Transverse colon (tissue), 4 donors: ENCODE results near the gene AHCY.

ENCODE experiments used
- POLR2AphosphoS5 ChIP-seq, 3 donors: sonication (generic); formaldehyde crosslinking; IDR thresholded peaks; one replicate each; pipeline ENCODE4 v1.6.1; 2016; ENCODE audit warnings: antibody characterized with exemption in 3 of 3
- TF ChIP-seq, protein P1 (sequence below), 5 experiments: fragments of 200-600 bp in 3 of 5; fragments of 450-650 bp in 2 of 5; sonication (generic) in 3 of 5; IDR thresholded peaks; 1 replicate in 2 of 5; 2 replicates in 3 of 5; pipeline ENCODE4 v1.5.1; 2016 to 2017; ENCODE audit warnings: antibody characterized with exemption in 5 of 5, inconsistent platforms in 3 of 5, mild to moderate bottlenecking in 2 of 5, moderate library complexity in 1 of 5

DNA sequence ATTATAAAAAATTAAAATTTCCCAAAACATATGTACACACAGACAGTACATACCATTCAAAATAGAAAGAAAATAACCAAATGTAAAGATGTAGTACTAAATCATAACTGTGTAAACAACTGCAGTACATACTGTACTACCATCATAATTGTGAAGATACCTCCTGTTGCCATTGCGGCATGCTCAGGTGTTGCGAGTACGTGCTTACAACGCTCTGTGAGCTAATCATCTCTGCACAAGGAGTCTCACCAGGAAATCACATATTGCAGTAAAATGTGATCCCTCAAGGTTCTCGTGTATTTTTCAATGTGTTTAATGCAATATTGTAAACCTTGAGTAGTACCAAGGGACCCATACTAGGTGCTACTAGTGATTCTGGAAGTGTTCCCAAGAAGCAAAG lies 39.0 kb downstream of the AHCY start:
- TF ChIP-seq, protein P1, sequence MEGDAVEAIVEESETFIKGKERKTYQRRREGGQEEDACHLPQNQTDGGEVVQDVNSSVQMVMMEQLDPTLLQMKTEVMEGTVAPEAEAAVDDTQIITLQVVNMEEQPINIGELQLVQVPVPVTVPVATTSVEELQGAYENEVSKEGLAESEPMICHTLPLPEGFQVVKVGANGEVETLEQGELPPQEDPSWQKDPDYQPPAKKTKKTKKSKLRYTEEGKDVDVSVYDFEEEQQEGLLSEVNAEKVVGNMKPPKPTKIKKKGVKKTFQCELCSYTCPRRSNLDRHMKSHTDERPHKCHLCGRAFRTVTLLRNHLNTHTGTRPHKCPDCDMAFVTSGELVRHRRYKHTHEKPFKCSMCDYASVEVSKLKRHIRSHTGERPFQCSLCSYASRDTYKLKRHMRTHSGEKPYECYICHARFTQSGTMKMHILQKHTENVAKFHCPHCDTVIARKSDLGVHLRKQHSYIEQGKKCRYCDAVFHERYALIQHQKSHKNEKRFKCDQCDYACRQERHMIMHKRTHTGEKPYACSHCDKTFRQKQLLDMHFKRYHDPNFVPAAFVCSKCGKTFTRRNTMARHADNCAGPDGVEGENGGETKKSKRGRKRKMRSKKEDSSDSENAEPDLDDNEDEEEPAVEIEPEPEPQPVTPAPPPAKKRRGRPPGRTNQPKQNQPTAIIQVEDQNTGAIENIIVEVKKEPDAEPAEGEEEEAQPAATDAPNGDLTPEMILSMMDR (IDR thresholded peaks at IDR 0.05) = no peak
- no peak for TF ChIP-seq POLR2AphosphoS5 (IDR thresholded peaks at IDR 0.05)
